Naive thymus-derived CD8-positive, alpha-beta T cell (primary cell): ENCODE data around the gene WNT7A. TPM values are rescaled to one million over a fixed set of nuclear protein-coding genes. Genes with fewer than 3 reads are reported as not detected.
A peak's percentile ranks its signal among the peaks of the same experiment; 100 is the strongest.

Experiments
- ATAC-seq, 2 donors: fragments of 150-1000 bp; cut with Tn5 transposase in 1 of 2; sonication (Bioruptor Pico), chemical (Tn5 transposase) in 1 of 2; 1 replicate in 1 of 2; 2 replicates in 1 of 2; pipeline ENCODE4 v1.10.0; 2021; ENCODE audit warnings: mild to moderate bottlenecking in 2 of 2, moderate library complexity in 2 of 2
- POLR2A ChIA-PET: fragments of 350-600 bp; sonication (Branson Sonifier 250); formaldehyde crosslinking; loops from one replicate; lab custom pipeline; 2021; ENCODE audit warnings: antibody characterized with exemption; lab: Charles Lee
- DNase-seq, 10 donors: peaks; one replicate each; pipeline versions ENCODE4 v3.0.0 to v3.0.0-alpha.2; 2020 to 2022
- H3K27ac Mint-ChIP-seq, 10 donors: one replicate each; pipeline ENCODE4 v1.8.0; 2020 to 2022; ENCODE audit warnings: mild to moderate bottlenecking in 10 of 10, mixed read lengths in 10 of 10, moderate library complexity in 4 of 10, inconsistent platforms in 1 of 10
- H3K27me3 Mint-ChIP-seq, 5 donors: one replicate each; pipeline ENCODE4 v1.8.0; 2021 to 2022; ENCODE audit warnings: mixed read lengths in 5 of 5
- H3K36me3 Mint-ChIP-seq, 3 donors: one replicate each; pipeline ENCODE4 v1.8.0; 2020 to 2022; ENCODE audit warnings: mixed read lengths in 3 of 3, mild to moderate bottlenecking in 2 of 3, inconsistent platforms in 1 of 3
- H3K4me1 Mint-ChIP-seq, 4 donors: one replicate each; pipeline ENCODE4 v1.8.0; 2021 to 2022; ENCODE audit warnings: mixed read lengths in 4 of 4
- H3K4me3 Mint-ChIP-seq, 10 donors: one replicate each; pipeline ENCODE4 v1.8.0; 2020 to 2022; ENCODE audit warnings: mild to moderate bottlenecking in 10 of 10, mixed read lengths in 10 of 10, moderate library complexity in 6 of 10, inconsistent platforms in 1 of 10
- H3K9me3 Mint-ChIP-seq, 9 donors: one replicate each; pipeline ENCODE4 v1.8.0; 2020 to 2022; ENCODE audit warnings: mixed read lengths in 9 of 9, mild to moderate bottlenecking in 3 of 9, inconsistent platforms in 1 of 9, moderate library complexity in 1 of 9
- polyA plus RNA-seq, 3 donors: library from polyadenylated mRNA; unstranded; fragments of 300-500 nt; fragmentation: Illumina TruSeq; gene quantifications; one replicate each; pipeline ENCODE4 v1.2.3, GENCODE V29; 2021
- total RNA-seq, 8 experiments: library from RNA in 2 of 8; stranded (reverse) in 2 of 8; gene quantifications; one replicate each; pipeline ENCODE4 v1.2.3 and lab custom pipeline; 2021 to 2026

Gene WNT7A
- total and polyA plus RNA-seq, 5 experiments from 2014 or later, result 0.17 to 9.6 (median 1.6) TPM

DNA sequence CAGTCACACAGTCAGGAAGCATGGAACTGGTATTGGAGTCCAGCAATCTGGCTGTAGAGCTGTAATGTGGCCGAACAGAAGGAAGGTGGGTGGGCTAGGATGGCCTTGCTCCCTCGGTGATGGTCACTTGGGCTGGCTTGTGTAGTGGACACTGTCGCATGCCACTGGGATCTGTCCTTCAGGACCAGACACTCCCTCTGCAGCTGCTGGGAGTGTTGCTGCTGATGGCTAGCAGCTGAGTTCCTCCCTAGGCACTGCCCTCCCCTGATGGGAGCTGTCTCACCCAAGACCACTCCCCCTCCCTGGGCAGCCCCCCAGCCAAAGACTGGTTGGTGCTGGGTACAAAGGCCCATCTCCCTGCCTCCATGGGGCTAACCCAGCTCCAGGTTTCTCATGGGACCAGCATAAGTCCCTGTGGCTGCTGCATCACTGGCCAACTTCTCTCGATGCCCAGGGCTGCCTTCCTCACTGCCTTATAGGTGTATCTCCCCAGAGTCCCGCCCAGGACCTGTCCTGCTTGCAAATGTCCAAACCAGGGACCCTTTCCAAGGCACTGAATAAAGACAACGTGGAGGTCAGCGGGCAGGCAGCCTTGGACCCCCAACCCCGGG, 48.4 kb downstream of the WNT7A start:
- POLR2A ChIA-PET, result no interaction called here
- ATAC-seq, result no peak
- Mint-ChIP-seq H3K4me3 (no peak overlapping the region), H3K36me3 (no peaks in the 10 kb centered on the region), H3K9me3 (no peaks in the 10 kb centered on the region), H3K27ac (peak overlapping the region in 2 of 10 donors; percentile 53 to 60), H3K27me3 (peaks cover 0 to 11% (median 6%) of the 10 kb centered on the region in 5 donors), H3K4me1 (peaks cover 0 to 21% (median 9%) of the 10 kb centered on the region in 4 donors)
- peak in 1 of 10 donors; percentile 62 for DNase-seq

- no peaks in the 10 kb centered on the region for H3K36me3 Mint-ChIP-seq
- no peaks in the 10 kb centered on the region for H3K9me3 Mint-ChIP-seq
- H3K27ac Mint-ChIP-seq, result peak overlapping the region in 2 of 10 donors; percentile 38 to 74
- H3K4me3 Mint-ChIP-seq, result no peak overlapping the region
- no peak for ATAC-seq
- peaks cover 0 to 17% (median 7%) of the 10 kb centered on the region in 4 donors for H3K4me1 Mint-ChIP-seq
- POLR2A ChIA-PET, result no interaction called here
- no peak for DNase-seq
- peaks cover 0 to 4% (median 0%) of the 10 kb centered on the region in 5 donors for H3K27me3 Mint-ChIP-seq
Observed at GRCh38 chr3:13829311-13829710, 50.6 kb downstream of the WNT7A start.

GRCh38 chr3:13828501-13829265, 51.2 kb downstream of the WNT7A start:
- Mint-ChIP-seq H3K27ac (peak overlapping the region in 3 of 10 donors; percentile 35 to 74 (median 58)), H3K9me3 (no peaks in the 10 kb centered on the region), H3K4me3 (no peak overlapping the region), H3K4me1 (peaks cover 0 to 17% (median 7%) of the 10 kb centered on the region in 4 donors), H3K27me3 (peaks cover 0 to 4% (median 0%) of the 10 kb centered on the region in 5 donors), H3K36me3 (no peaks in the 10 kb centered on the region)
- POLR2A ChIA-PET, result no interaction called here
- no peak for ATAC-seq
- DNase-seq, result no peak

- POLR2A ChIA-PET, result no interaction called here
- DNase-seq, result no peak
- H3K27me3 Mint-ChIP-seq, result peaks cover 0 to 2% (median 0%) of the 10 kb centered on the region in 5 donors
- H3K4me1 Mint-ChIP-seq, result peaks cover 0 to 12% (median 3%) of the 10 kb centered on the region in 4 donors
- no peak overlapping the region for H3K4me3 Mint-ChIP-seq
- ATAC-seq, result no peak
- no peaks in the 10 kb centered on the region for H3K9me3 Mint-ChIP-seq
- no peaks in the 10 kb centered on the region for H3K36me3 Mint-ChIP-seq
- peak overlapping the region in 1 of 10 donors; percentile 35 for H3K27ac Mint-ChIP-seq
Observed at GRCh38 chr3:13827699-13828098, 52.2 kb downstream of the WNT7A start.

- POLR2A ChIA-PET, result no interaction called here
- Mint-ChIP-seq H3K27me3 (peaks cover 0 to 2% (median 0%) of the 10 kb centered on the region in 5 donors), H3K36me3 (no peaks in the 10 kb centered on the region), H3K9me3 (no peaks in the 10 kb centered on the region), H3K4me1 (peaks cover 0 to 9% (median 2%) of the 10 kb centered on the region in 4 donors), H3K27ac (no peak overlapping the region), H3K4me3 (no peak overlapping the region)
- ATAC-seq (no peak), DNase-seq (no peak)
Observed at GRCh38 chr3:13827256-13827655, 52.6 kb downstream of the WNT7A start.

GRCh38 chr3:13826672-13827071, 53.2 kb downstream of the WNT7A start:
- Mint-ChIP-seq H3K4me1 (peaks cover 0 to 7% (median 0%) of the 10 kb centered on the region in 4 donors), H3K9me3 (no peaks in the 10 kb centered on the region), H3K36me3 (no peaks in the 10 kb centered on the region), H3K4me3 (no peak overlapping the region), H3K27me3 (peaks cover 0 to 2% (median 0%) of the 10 kb centered on the region in 5 donors), H3K27ac (peak overlapping the region in 2 of 10 donors; percentile 24 to 41)
- POLR2A ChIA-PET, result interaction anchor here (1.1 kb wide), 1 partner anchor 40 kb away, joined by 3 read pairs; no protein-coding TSS in a partner anchor
- no peak for ATAC-seq
- DNase-seq, result no peak

DNA sequence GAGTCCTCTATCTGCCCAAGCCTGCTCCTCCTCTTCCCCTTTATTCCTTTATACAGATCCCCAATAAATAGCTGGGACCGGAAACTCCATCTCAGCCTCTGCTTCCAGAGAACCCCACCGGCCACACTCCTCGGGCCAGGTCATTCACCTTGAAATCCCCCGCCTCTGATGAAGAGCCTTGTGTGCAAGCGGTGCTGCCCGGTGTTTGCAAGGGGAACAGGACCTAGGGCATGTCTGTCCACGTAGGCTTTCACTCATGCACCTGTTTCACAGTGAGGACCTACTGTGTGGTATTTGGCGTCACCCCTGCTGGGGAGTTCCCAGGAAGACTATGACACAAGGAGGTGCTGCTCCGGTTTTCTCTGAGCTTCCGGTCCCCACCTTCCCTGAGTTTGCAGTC, 54.0 kb downstream of the WNT7A start:
- Mint-ChIP-seq H3K36me3 (no peaks in the 10 kb centered on the region), H3K27me3 (peaks cover 0 to 2% (median 0%) of the 10 kb centered on the region in 5 donors), H3K4me1 (peaks cover 0 to 6% (median 0%) of the 10 kb centered on the region in 4 donors), H3K27ac (peak overlapping the region in 1 of 10 donors; percentile 12), H3K9me3 (no peaks in the 10 kb centered on the region), H3K4me3 (no peak overlapping the region)
- POLR2A ChIA-PET, result interaction anchor here (1.1 kb wide), 1 partner anchor 40 kb away, joined by 3 read pairs; no protein-coding TSS in a partner anchor
- no peak for ATAC-seq
- no peak for DNase-seq

- H3K27ac Mint-ChIP-seq, result no peak overlapping the region
- POLR2A ChIA-PET, result no interaction called here
- H3K36me3 Mint-ChIP-seq, result no peaks in the 10 kb centered on the region
- H3K4me1 Mint-ChIP-seq, result peaks cover 0 to 6% (median 0%) of the 10 kb centered on the region in 4 donors
- ATAC-seq, result no peak
- H3K4me3 Mint-ChIP-seq, result no peak overlapping the region
- peaks cover 0 to 2% (median 0%) of the 10 kb centered on the region in 5 donors for H3K27me3 Mint-ChIP-seq
- H3K9me3 Mint-ChIP-seq, result no peaks in the 10 kb centered on the region
- DNase-seq, result peak in 1 of 10 donors; percentile 38
Observed at GRCh38 chr3:13825311-13825579, 54.6 kb downstream of the WNT7A start.

DNA sequence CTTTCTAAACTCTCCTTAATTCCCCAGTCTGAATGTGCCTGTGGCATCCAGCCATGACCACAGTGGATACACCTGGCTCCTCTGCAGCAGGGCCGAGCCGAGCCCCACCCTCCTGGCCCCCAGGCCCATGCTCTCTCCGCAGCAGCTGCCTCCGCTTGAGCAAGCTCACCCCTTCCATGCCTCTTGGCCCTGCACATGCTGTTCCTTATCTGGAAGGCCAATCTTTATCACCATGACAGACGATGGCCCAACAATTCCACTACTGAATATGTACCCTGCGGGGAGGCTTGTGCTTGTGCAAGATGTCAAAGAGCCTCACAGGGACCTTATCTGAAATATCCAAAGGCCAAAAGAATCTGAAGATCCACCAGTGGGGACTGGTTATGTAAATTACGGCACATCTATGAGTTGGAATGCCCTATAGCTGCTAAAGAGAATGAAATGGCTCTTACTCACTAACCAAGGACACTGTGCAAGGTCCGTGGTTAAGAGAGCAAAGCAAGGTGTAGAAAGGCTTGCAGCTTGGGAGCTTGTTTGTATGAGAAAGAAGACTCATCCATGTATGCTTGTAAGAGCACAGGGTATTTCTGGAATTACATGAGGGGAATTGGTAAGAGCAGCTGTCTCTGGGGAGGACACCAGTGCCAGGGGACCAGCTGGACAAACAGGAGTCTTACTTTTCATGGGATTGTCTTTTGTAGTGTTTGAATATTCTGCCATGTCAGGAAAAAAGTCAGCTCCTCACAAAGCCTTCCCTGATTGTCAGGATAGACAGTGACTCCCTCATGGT, 55.2 kb downstream of the WNT7A start:
- H3K4me1 Mint-ChIP-seq, result peaks cover 0 to 7% (median 0%) of the 10 kb centered on the region in 4 donors
- peak in 1 of 10 donors; percentile 32 for DNase-seq
- ATAC-seq, result no peak
- no peak overlapping the region for H3K4me3 Mint-ChIP-seq
- H3K36me3 Mint-ChIP-seq, result peaks cover 0 to 2% (median 0%) of the 10 kb centered on the region in 3 donors
- peaks cover 0 to 4% (median 0%) of the 10 kb centered on the region in 9 donors for H3K9me3 Mint-ChIP-seq
- H3K27ac Mint-ChIP-seq, result peak overlapping the region in 1 of 10 donors; percentile 17
- POLR2A ChIA-PET, result no interaction called here
- H3K27me3 Mint-ChIP-seq, result no peaks in the 10 kb centered on the region

GRCh38 chr3:13823692-13824091, 56.2 kb downstream of the WNT7A start:
- Mint-ChIP-seq H3K4me3 (no peak overlapping the region), H3K36me3 (peaks cover 0 to 5% (median 0%) of the 10 kb centered on the region in 3 donors), H3K27ac (peak overlapping the region in 1 of 10 donors; percentile 36), H3K9me3 (peaks cover 0 to 6% (median 0%) of the 10 kb centered on the region in 9 donors), H3K27me3 (no peaks in the 10 kb centered on the region), H3K4me1 (peaks cover 0 to 3% (median 0%) of the 10 kb centered on the region in 4 donors)
- DNase-seq, result peak in 1 of 10 donors; percentile 24
- no peak for ATAC-seq
- POLR2A ChIA-PET, result no interaction called here

GRCh38 chr3:13822871-13823585, 56.8 kb downstream of the WNT7A start:
- Mint-ChIP-seq H3K27me3 (no peaks in the 10 kb centered on the region), H3K9me3 (peaks cover 0 to 8% (median 0%) of the 10 kb centered on the region in 9 donors), H3K4me3 (no peak overlapping the region), H3K36me3 (peaks cover 0 to 8% (median 0%) of the 10 kb centered on the region in 3 donors), H3K27ac (no peak overlapping the region), H3K4me1 (peaks cover 0 to 3% (median 0%) of the 10 kb centered on the region in 4 donors)
- POLR2A ChIA-PET, result no interaction called here
- no peak for ATAC-seq
- peak in 1 of 10 donors; percentile 24 for DNase-seq

DNA sequence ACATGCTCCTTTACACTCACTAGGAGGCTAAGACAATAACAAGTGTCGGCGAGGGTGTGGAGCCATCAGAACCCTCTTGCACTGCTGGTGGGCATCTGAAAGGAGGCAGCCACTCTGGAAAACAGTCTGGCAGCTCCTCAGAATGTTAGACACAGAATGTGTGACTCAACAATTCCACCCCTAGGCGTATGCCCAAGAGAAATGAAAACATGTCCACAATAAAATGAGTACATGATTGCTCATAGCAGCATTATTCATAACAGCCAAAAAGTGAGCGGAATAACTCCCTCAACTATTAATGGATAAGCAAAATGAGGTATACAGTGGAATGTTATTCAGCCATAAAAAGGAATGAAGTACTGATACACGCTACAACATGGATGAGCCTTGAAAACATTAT, 57.8 kb downstream of the WNT7A start:
- Mint-ChIP-seq H3K36me3 (peaks cover 5 to 13% (median 9%) of the 10 kb centered on the region in 3 donors), H3K27me3 (no peaks in the 10 kb centered on the region), H3K9me3 (peaks cover 0 to 14% (median 5%) of the 10 kb centered on the region in 9 donors), H3K4me1 (peaks cover 0 to 5% (median 0%) of the 10 kb centered on the region in 4 donors), H3K27ac (no peak overlapping the region), H3K4me3 (no peak overlapping the region)
- no peak for ATAC-seq
- POLR2A ChIA-PET, result no interaction called here
- peak in 1 of 10 donors; percentile 38 for DNase-seq
